ENCODE measurements around the gene FUT2.

The FUT2 gene

GRCh38 chr19:48731452-48731851 is 35.7 kb downstream of the FUT2 start:
- DNase-seq: no peak

- no peak for DNase-seq
Observed at GRCh38 chr19:48734625-48735024, 38.9 kb downstream of the FUT2 start.

- peak; percentile 75 to 87 for DNase-seq
Observed at GRCh38 chr19:48735031-48735615, 39.4 kb downstream of the FUT2 start.

GRCh38 chr19:48737360-48737998 is 41.7 kb downstream of the FUT2 start:
- DNase-seq: peak in 1 of 2 experiments; percentile 28

- DNase-seq: peak; percentile 75 to 96
Observed at GRCh38 chr19:48738557-48739403, 43.0 kb downstream of the FUT2 start.

GRCh38 chr19:48739404-48740163 is 43.8 kb downstream of the FUT2 start:
- peak in 1 of 2 experiments; percentile 35 for DNase-seq

- DNase-seq: no peak
Observed at GRCh38 chr19:48740164-48740972, 44.6 kb downstream of the FUT2 start, which contains the start of gene RASIP1. RASIP1 (minus strand) TSS chr19:48740610; CDS start chr19:48740282, 328 bp downstream.

- peak in 1 of 2 experiments; percentile 71 for DNase-seq
Observed at GRCh38 chr19:48741129-48741999, 45.6 kb downstream of the FUT2 start.

GRCh38 chr19:48742096-48742495 is 46.3 kb downstream of the FUT2 start:
- DNase-seq: no peak

GRCh38 chr19:48745208-48745995 is 49.6 kb downstream of the FUT2 start:
- peak; percentile 26 to 79 for DNase-seq

- no peak for DNase-seq
Observed at GRCh38 chr19:48746110-48746509, 50.3 kb downstream of the FUT2 start.

GRCh38 chr19:48746738-48747575 is 51.2 kb downstream of the FUT2 start, which contains the start of gene IZUMO1:
IZUMO1 (minus strand) TSS chr19:48746909; CDS start chr19:48745859, 1,050 bp downstream.
- DNase-seq: peak in 1 of 2 experiments; percentile 18

GRCh38 chr19:48749571-48750198 is 53.9 kb downstream of the FUT2 start:
- no peak for DNase-seq

- no peak for DNase-seq
Observed at GRCh38 chr19:48750351-48750750, 54.6 kb downstream of the FUT2 start.

- no peak for DNase-seq
Observed at GRCh38 chr19:48750771-48751504, 55.2 kb downstream of the FUT2 start.

- peak in 1 of 2 experiments; percentile 38 for DNase-seq
Observed at GRCh38 chr19:48751845-48752495, 56.2 kb downstream of the FUT2 start.

Data from NCI-H526 (cell line).